HG02938 (cell line): ENCODE data around the gene WNK4.

Source experiments
- ATAC-seq: cut with Tn5 transposase; IDR thresholded peaks from one replicate; pipeline ENCODE4 v1.9.1; 2021; ENCODE audit warnings: mild to moderate bottlenecking, moderate library complexity; ENCODE audit not compliant: unreplicated experiment

Gene WNK4

GRCh38 chr17:42795465-42795864 is 15.1 kb downstream of the WNK4 start:
- no peak for ATAC-seq

- no peak for ATAC-seq
Observed at GRCh38 chr17:42796066-42796758, 15.8 kb downstream of the WNK4 start.

- no peak for ATAC-seq
Observed at GRCh38 chr17:42797067-42798007, 16.9 kb downstream of the WNK4 start.

- ATAC-seq, result no peak
Observed at GRCh38 chr17:42798011-42798382, 17.6 kb downstream of the WNK4 start.

- no peak for ATAC-seq
Observed at GRCh38 chr17:42798383-42799380, 18.3 kb downstream of the WNK4 start, which contains the start of the genes CNTD1 and COA3. Gene CNTD1, plus strand, starts transcription at chr17:42798861. Its CDS starts 207 bp downstream, at chr17:42799068. Gene COA3, minus strand, starts transcription at chr17:42798704. Its CDS starts 23 bp downstream, at chr17:42798681.

GRCh38 chr17:42803074-42803883 is 22.9 kb downstream of the WNK4 start:
- ATAC-seq, result no peak

GRCh38 chr17:42804918-42805367 is 24.5 kb downstream of the WNK4 start:
- no peak for ATAC-seq

- no peak for ATAC-seq
Observed at GRCh38 chr17:42806249-42806648, 25.8 kb downstream of the WNK4 start.

- no peak for ATAC-seq
Observed at GRCh38 chr17:42809250-42809649, 28.8 kb downstream of the WNK4 start.

GRCh38 chr17:42814633-42815399 is 34.4 kb downstream of the WNK4 start:
- ATAC-seq, result no peak

- no peak for ATAC-seq
Observed at GRCh38 chr17:42817866-42818265, 37.5 kb downstream of the WNK4 start.

GRCh38 chr17:42818379-42818778 is 38.0 kb downstream of the WNK4 start:
- no peak for ATAC-seq

- ATAC-seq, result no peak
Observed at GRCh38 chr17:42819939-42820535, 39.6 kb downstream of the WNK4 start.

- ATAC-seq, result no peak
Observed at GRCh38 chr17:42821176-42821575, 40.8 kb downstream of the WNK4 start.

- ATAC-seq, result no peak
Observed at GRCh38 chr17:42827472-42827871, 47.1 kb downstream of the WNK4 start.

- no peak for ATAC-seq
Observed at GRCh38 chr17:42830971-42831370, 50.6 kb downstream of the WNK4 start.

- ATAC-seq, result peak; percentile 20
Observed at GRCh38 chr17:42832213-42832933, 52.0 kb downstream of the WNK4 start.
